GM12892 (cell line): Measurements from ENCODE around the gene BRCA2.

Experiments
- POLR2A ChIP-seq: IDR thresholded peaks from 2 replicates; pipeline ENCODE4 v1.6.1; 2011; ENCODE audit warnings: low read depth, low read length, control low read depth
- TAF1 ChIP-seq: IDR thresholded peaks from 2 replicates; pipeline ENCODE4 v1.6.1; 2011; ENCODE audit warnings: low read depth, mild to moderate bottlenecking, control low read depth, low read length, borderline replicate concordance

DNA sequence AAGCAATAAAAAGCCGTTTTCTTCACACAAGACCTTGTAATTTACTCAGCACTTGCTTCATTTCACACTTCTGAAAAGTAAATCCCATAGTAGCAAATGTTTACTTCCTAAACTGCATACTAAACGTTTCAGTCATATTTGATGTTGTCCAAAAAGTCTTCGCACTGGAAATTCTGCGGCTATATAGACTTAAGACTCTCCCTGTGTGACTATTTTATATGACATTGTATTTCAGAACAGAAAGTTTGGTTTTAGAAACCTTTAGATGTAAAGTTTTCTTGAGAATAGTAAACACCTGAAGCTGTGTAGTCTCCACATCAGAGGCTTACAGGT, 29.7 kb upstream of the BRCA2 start:
- no peak for TF ChIP-seq POLR2A
- TF ChIP-seq TAF1: no peak
